GM19035 (cell line): ENCODE data around the gene SIGLEC1.

ENCODE experiments used
- ATAC-seq: cut with Tn5 transposase; IDR thresholded peaks from one replicate; pipeline ENCODE4 v1.9.1; 2021; ENCODE audit not compliant: unreplicated experiment

SIGLEC1 gene

DNA sequence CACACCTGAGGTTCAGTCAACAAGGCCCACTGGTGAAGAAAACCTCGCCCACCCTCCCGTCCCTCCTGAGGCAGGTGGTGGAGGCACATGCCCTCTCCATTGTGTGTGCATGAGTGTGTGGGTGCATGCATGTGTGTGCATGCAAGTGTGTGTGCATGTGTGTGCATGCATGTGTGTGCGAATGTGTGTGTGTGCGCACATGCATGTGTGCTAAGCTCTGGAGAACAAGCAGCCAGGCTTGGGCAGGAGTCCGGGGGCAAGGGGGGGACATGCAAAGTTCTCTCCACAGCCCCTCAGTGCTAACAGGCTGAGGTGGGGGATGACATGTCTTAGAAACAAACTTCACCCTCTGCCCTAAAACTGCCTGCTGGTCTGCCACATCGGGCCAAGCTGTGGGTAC lies 17.0 kb upstream of the SIGLEC1 start:
- ATAC-seq = no peak

DNA sequence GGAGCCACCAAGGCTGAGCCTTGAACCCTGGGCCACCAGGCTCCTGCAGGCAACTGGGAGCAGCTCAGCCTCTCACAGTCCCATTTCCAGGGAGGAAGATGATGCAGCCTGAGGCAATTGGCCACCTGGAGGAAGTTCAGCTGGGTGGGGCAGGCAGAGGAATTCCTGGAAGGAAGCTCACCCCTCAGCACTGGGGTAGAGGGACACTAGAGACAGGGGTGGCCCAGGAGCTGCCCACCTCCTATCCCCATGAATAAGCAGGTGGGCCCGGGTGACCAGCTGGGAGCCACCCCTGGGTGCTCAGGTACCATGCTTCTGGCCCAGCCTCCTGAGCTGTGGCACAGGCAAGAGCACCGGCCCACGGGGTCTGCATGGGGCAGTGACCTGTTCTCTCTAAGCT lies 16.5 kb upstream of the SIGLEC1 start:
- no peak for ATAC-seq

DNA sequence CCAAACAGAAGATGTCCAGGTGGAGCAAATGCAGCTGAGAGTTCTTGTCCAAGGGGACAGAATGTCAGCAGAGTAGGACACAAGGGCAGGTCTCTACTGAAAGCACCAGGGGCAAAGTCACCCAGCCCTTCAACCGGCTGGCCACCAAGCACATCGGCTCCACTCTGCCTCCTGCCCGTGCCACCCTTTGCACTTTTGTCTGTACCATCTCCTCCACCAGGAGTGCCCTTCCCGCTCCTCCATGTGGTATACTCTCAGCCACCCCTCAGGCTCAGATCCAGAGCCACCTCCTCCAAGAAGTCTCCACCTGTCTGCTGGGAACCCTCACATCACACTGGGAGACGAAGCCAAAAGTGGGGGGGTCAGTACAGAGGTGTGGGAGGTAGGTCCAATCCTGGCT lies 16.0 kb upstream of the SIGLEC1 start:
- no peak for ATAC-seq

DNA sequence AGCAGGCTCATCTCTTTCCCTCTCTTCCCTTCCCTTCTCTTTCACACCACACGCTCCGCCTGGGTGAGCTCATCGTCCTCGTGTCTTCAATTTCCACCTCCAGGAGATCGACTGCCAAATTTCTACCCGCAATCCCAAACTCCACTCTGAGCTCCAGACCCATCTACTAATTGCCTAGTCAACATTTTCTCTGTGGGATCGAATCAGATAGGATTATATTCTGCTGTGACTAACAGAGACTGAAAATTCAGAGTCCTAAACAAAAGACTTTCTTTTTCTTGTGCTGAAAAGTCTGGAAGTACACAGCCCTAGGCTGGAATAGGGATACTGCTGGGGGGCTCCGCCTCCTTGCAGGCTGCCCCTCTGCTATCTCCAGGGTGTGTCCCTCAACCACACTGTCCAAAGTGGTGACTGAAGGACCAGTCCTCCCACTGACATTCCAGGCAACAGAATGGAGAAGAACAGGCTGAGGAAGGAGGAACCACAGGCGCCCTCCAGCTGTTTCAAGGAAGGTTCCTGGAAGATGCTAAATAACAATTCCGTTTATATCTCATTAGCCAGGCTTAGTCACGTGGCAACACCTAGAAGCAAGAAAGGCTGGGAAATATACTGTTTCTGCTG lies 15.1 kb upstream of the SIGLEC1 start:
- no peak for ATAC-seq

DNA sequence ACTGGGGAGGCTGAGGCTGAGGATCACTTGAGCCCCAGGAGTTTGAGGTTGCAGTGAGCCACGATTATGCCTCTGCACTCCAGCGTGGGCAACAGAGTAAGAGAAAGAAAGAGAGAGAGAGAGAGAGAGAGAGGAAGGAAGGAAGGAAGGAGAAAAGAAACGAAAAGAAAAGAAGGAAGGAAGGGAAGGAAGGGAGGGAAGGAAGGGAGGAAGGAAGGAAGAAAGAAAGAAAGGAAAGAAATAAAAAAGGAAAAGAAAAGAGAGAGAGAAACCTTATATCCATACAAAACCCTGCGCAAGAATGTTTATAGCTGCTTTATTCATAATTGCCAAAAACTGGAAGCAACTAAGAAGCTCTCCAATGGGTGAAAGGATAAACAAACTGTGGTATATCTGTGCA lies 12.0 kb upstream of the SIGLEC1 start:
- no peak for ATAC-seq

DNA sequence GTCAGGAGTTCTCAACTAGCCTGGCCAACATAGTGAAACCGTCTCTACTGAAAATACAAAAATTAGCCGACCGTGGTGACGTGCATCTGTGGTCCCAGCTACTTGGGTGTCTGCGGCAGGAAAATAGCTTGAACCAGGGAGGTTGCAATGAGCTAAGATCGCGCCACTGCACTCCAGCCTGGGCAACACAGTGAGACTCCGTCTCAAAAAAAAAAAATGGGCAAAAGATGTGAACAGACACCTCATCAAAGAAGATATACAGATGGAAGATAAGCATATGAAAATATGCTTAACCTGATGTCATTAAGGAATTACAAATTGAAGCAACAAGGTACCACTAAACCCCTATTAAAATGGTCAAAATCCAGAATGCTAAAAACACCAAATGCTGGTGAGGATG lies 10.9 kb upstream of the SIGLEC1 start:
- ATAC-seq = no peak

DNA sequence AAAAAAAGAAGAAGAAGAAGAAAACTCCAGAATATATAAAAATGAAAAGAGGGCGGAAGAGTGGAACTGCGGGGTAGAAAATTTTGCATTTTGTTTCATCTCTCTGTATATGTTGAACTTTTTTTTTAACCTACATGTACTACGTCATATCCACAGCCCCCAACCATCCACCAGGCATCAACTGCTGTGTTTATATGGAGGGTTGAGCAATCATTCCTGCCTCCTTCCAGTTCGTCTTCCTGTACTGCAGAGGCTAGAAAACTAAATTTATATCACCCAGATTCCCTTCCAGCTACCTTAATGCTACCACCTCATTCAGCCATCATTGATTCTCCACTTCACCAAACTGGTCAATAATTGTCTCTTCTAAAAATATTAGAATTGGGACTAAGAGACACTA lies 9.5 kb upstream of the SIGLEC1 start:
- ATAC-seq = no peak

DNA sequence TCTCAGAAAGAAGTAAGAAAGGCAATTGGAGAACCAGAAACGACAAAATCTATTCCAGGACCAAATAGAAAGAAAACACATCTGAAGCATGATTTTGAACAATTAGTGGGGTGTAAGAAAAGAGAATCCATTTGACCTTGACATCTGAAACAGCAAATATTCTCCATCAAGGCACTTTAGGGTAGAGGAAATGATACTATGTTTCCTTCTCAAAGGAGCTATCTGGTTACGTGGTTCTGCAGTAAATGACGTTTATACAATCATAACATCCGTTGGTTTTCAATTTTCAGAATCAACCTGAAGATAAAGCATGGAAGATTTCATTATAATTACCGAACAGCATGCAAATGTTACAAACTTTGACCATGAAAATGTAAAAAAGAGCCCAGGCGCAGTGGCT lies 8.2 kb upstream of the SIGLEC1 start:
- ATAC-seq = no peak

DNA sequence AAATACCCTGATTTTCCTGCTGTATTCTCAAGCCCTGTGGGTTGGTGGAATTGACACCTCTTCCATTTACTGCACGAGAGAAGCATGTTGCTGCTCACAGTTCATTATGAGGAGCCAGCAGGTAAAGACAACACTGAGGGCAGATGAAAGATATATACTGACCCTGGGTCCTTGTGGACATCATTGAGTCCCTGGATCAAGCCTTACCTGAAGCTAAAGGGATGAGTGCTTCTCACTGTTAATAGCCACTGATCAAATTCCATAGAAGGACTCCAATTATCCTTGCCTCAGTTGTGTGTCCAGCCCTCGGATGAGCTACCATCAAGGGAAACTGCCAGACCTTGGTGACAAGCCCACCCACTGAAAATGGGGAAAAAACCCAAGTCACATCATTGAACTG lies 7.7 kb upstream of the SIGLEC1 start:
- no peak for ATAC-seq

DNA sequence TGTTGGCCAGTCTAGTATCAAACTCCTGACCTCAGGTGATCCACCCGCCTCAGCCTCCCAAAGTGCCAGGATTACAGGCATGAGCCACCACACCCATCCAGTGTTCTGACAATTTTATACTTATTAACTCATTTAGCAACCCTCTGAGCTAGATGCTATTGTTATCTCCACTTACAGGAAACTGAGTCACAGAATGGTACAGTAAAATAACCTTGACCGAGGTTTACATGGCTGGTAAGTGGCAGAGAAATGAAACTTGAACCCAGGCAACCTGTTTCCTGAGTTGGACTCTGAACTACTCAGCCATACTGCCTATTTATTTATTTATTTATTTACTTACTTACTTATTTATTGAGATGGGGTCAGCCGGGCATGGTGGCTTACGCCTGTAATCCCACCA lies 6.6 kb upstream of the SIGLEC1 start:
- ATAC-seq = no peak

DNA sequence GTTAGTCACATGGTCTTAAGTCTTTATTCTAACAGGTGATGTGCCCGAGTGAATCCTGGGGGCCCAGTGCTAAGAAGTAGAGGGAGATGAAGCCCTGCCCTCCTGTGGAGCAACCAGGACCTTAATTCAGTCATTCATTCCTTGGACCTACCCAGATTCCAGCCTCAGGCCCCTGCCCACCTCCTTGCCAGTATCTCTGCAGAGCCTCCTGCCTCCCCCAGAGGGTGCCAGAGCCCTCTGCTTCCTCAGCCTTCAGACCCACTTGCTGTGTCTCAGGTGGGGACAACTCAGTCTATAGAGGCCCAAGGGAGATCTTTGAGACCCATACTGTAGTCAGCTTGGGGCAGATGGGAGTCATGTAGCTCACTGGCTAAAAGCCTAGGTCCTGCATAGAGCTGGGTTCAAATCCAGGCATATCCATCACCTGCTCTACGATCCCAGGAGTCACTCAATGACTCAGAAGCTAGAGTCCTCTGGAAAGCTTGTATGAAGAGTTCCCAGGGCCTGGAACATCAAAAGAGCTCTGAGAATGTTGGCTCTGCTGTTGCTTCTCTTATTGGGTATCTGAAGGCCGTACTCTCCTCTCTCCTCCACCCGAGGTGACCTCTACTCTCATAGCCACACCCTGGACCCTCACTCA lies 3.9 kb upstream of the SIGLEC1 start:
- ATAC-seq = no peak

DNA sequence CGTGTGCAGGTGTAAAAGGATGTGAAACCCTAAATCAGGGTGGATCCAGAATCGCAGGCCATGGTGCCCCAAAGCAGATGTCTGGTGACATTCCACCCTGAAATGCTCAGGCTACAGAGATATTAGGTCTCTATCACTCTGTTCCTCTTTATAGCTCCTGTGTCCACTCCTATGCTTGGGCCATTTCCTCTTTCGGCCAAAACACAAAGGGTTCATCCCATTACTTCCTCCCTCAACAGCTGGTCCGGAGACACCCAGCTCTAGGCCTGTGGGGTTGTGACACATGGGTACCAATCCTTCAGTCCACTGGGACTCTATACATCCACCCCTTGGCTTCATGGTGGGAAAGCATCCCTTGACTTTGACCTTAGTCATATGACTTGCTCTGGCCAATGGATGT lies 1.7 kb upstream of the SIGLEC1 start:
- no peak for ATAC-seq

DNA sequence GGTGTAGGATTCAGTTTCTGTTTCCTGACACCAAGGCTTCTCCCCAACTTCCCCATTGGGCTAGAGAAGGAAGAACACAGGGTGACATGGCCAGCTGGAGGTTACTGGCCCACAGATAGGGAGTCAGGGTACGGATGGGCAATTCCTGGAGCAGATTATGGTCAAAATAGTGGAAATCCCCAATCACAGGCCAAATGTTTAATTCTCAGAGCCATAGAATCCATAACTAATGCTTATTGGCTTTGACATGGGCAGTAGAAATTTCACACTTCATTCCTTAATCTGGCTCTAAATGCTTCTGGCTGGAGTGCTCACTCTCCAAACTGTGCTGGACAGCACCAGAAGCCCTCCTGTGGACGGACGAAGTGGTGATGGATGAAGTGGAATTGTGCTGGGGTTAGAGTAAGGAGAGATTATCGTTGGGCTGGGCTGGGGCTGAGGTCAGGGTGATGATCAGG lies 887 bp downstream of the SIGLEC1 start:
- no peak for ATAC-seq

DNA sequence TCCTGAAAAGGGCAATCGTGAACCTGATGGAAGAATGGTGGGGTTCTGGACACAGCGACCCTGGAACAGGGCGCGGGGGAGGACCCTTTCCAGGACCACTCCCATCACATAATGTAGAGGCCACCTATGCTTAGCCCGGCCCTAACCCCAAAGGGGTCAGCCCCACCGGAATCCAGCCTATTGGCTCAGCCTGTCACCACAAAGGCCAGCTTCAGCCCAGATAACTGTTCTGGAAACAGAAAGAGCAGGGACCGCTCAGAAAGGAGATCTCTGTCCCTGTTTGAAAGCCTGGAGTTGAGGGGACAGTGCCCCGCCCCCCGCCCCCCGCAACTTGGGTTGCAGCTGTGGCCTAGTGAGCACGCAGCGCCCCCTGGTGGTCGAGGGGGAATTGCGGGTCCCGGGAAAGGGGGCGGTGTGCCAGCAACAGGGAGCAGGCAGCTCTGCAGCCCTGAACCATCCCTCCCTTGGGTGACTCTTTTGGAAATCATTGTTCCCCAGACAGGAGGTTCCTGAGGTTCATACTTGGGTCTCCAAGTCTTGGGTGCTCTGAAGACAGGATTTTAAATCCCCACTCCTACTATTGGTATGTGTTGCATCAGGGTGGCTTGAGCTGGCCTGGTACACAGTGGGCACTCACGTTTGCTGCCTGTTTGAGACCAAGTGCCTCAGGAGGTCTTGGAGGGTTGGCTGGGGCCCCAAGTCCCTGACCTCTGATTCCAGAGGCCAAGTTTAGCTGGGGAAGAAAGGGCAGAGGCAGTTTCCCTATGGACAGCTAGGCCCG lies 1.5 kb downstream of the SIGLEC1 start:
- ATAC-seq = no peak

DNA sequence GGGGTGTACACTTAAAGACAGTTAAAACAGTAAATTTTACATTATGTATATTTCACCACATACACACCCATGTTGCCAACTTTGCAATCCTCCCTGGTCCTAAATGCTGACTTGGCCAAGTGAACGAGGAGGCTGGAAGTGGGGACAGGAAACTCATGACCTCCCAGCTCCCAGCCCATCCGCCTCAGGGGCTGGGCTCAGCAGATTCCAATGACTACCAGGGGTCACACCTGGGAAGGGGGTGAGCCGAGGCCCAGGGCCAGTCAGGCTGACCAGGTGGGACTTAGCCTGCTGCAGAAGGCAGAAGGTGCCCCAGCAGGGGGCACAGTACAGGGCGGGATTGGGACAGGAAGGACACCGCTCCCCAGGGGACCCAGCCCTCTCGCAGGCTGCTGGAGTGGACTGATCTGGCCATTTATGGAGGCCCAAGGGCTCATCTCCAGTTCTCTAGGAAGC lies 2.4 kb downstream of the SIGLEC1 start:
- no peak for ATAC-seq

DNA sequence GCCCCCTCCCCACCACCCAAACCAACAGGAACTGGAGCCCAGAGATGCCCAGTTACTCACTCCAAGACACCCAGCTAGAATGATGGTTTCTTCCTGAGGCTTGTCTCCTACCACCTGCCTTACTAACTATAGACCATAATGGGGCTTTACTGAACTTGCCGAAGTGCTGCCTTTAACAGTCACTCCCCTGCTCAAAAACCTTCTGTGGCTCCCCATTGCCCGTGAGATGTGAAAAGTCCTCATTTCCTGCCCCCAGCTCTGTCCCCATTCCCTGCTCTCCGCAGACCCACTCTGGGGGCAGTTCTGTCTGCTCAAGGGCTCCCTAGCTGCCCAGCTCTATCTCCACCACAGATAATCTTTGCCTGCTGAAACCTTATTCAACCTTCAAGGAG lies 4.9 kb downstream of the SIGLEC1 start:
- ATAC-seq = no peak

DNA sequence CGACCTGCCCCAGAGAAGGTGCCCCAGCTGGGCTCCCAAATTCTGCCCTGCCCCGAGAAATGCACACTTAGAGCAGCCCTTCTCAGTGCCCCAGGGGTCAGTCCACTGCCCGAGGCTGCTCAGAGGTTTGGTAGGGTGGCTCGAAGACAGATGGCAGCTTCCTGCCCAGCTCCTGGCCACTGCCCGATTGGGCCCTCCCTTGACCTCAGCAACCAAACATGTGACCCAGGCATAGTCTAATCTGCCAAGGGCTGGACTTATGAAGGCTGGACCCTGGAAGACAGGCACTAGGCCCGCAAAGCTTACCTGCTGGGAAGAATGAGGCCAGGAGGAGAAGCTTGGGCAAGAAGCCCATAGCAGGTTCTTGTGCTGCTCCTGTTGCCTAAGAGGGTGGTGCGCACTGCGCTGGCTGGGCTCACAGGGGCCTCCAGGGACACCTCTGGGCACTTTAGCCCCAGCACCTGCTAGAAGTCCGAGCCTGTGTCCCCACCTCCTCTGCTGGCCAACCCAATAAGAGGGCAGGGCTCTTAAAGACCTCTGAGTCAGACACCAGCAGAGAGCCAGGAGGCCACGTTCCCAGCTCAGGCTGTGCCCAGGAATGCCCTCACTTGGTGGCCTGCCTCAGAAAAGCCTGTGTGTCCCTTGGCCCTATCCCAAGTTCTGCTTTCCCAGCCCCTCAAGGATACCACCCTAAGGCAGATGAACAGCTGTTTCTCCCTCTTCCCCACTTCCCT lies 5.5 kb downstream of the SIGLEC1 start:
- ATAC-seq = no peak

DNA sequence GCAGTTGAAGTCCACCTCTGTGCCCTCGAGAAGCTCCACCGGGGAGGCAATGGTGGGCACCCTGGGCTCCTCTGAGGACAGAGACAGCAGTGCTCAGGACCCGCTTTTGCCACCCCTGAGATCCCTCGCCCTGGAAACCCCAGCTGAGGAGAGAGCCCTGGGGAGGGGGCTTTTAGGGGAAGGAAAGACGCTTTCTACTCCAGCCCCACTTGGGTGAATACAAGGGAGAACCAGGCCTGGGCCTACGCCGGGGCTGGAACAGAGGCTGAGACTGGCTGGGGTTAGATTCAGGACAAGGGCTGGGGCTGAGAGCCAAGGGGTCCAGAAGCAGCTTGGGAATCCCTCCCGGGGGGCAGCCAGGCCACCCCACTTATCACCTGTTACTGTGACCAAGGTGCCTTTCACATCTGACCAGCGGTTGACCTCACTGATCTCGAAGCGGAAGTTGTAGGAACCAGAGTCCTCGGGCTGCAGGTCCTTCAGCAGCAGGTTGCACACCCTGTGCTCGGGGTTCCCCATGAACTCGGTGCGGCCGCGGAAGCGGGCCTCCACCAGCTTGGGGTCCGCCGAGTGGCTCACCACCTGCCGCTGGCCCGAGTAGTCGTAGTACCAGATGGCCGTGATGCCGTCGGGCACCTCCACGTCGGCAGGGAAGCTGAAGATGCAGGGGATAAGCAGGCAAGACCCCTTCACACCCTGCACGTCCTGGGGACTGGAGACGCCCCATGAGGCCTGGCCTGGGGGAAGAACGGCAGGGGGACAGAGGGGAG lies 6.2 kb downstream of the SIGLEC1 start:
- ATAC-seq = no peak

DNA sequence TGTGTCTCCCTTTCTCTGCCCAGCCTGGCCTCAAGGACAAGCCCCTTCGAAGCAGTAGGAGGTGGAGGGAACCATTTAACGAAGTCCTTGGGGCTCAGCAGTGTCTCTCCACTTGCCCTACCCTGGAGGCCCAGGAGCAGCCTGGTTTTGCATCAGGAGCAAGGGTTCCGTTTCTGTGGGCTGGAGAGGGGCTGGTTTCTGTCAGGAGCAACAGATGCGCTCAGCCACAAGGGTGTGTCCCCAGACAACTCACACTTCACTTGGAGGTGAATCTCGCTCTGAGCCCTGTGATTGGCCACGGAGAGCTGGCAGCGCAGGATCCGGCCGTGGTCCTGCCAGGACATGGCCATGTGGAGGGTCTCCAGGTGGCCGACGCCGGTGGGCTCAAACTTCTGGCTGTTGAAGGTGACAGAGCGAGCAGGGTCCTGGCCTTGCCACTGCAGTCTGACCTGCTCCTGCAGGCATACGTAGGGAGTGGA lies 6.9 kb downstream of the SIGLEC1 start:
- ATAC-seq = no peak

DNA sequence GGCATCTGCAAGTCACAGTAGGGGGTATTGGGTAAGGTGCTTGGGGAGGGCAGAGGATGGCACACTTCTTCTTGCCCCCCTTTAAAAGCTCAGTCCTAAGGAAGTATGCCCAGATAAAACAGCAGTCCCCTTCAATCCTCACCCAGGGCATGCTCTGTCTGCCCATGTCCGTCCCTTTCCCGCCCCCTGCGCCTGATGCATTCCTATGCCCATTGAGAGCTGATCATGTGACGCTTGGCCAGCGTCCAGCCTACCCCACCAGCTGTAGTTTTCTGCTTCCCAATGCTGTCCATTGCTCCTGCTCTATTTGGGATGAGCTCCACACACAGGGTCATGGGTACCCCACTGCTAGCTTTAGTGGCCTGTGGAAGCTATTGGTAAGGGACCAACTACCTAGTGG lies 8.3 kb downstream of the SIGLEC1 start:
- no peak for ATAC-seq
